Caco-2 (cell line): ENCODE data around the gene CHID1. TPM values are rescaled to one million over a fixed set of nuclear protein-coding genes. Genes with fewer than 3 reads are reported as not detected.

Experiments
- BruUV-seq: library from RNA; stranded (reverse); fragments of 400-500 nt; replicated peaks from 2 replicates; lab custom pipeline; 2021; lab: Mats Ljungman, UMichigan
- CTCF ChIA-PET: fragments of 300-600 bp; sonication (Branson Sonifier 250); formaldehyde crosslinking; loops from one replicate; lab custom pipeline; 2022; ENCODE audit warnings: antibody characterized with exemption; lab: Charles Lee
- POLR2A ChIA-PET: fragments of 300-600 bp; sonication (Branson Sonifier 250); formaldehyde crosslinking; loops from one replicate; lab custom pipeline; 2022; ENCODE audit warnings: antibody characterized with exemption; lab: Charles Lee
- DNase-seq, 2 experiments: peaks; one replicate each; pipeline versions ENCODE4 v3.0.0 to v3.0.0-alpha.2; 2020 to 2022
- H3K27me3 ChIP-seq: replicated peaks from 2 replicates; pipeline ENCODE4 v1.6.0; 2011; ENCODE audit warnings: low read length; ENCODE audit not compliant: control insufficient read depth, insufficient read depth
- H3K36me3 ChIP-seq: 2 replicates; pipeline ENCODE4 v1.5.1; 2011; ENCODE audit warnings: low read length; ENCODE audit not compliant: control insufficient read depth, insufficient read depth
- H3K4me1 ChIP-seq: fragments of 250-450 bp; sonication (Bioruptor Pico); 2 replicates; pipeline ENCODE4 v1.5.1; 2020; ENCODE audit warnings: mild to moderate bottlenecking
- H3K4me3 ChIP-seq: 2 replicates; pipeline ENCODE4 v1.5.1; 2011; ENCODE audit warnings: low read depth, mild to moderate bottlenecking, control low read depth, low read length
- H3K9me3 ChIP-seq: fragments of 250-450 bp; sonication (Bioruptor Pico); 2 replicates; pipeline ENCODE4 v1.5.1; 2020; ENCODE audit warnings: mild to moderate bottlenecking, moderate library complexity
- H3K27ac Mint-ChIP-seq: one replicate; pipeline ENCODE4 v1.8.0; 2022; ENCODE audit warnings: mixed read lengths; ENCODE audit not compliant: unreplicated experiment
- H3K27me3 Mint-ChIP-seq: one replicate; pipeline ENCODE4 v1.8.0; 2022; ENCODE audit warnings: mixed read lengths; ENCODE audit not compliant: insufficient read depth, unreplicated experiment
- H3K36me3 Mint-ChIP-seq: one replicate; pipeline ENCODE4 v1.8.0; 2022; ENCODE audit warnings: mild to moderate bottlenecking, mixed read lengths; ENCODE audit not compliant: insufficient read depth, unreplicated experiment
- H3K4me1 Mint-ChIP-seq: one replicate; pipeline ENCODE4 v1.8.0; 2022; ENCODE audit warnings: low read depth, mixed read lengths; ENCODE audit not compliant: unreplicated experiment
- H3K4me3 Mint-ChIP-seq: one replicate; pipeline ENCODE4 v1.8.0; 2022; ENCODE audit warnings: mild to moderate bottlenecking, moderate library complexity, mixed read lengths; ENCODE audit not compliant: unreplicated experiment
- H3K9me3 Mint-ChIP-seq: one replicate; pipeline ENCODE4 v1.8.0; 2022; ENCODE audit warnings: mixed read lengths; ENCODE audit not compliant: unreplicated experiment
- intact Hi-C: fragments of 100-400 bp; cut with micrococcal nuclease; formaldehyde crosslinking; loops from one replicate; pipeline ENCODE4 v1.10.0; 2022; ENCODE audit not compliant: unreplicated experiment
- total RNA-seq: library from RNA; stranded (reverse); gene quantifications from 2 replicates; pipeline ENCODE4 v1.2.3, GENCODE V29; 2022
- TF ChIP-seq, protein P1 (sequence below), 2 experiments: fragments of 200-600 bp in 1 of 2; IDR thresholded peaks; 1 replicate in 1 of 2; 2 replicates in 1 of 2; pipeline versions ENCODE4 v1.5.1 to v1.8.0; 2011 to 2022; ENCODE audit warnings: antibody characterized with exemption in 1 of 2, control low read depth in 1 of 2, inconsistent platforms in 1 of 2, low read depth in 1 of 2, low read length in 1 of 2, mild to moderate bottlenecking in 1 of 2, moderate library complexity in 1 of 2; ENCODE audit not compliant: insufficient read depth in 1 of 2, severe bottlenecking in 1 of 2, unreplicated experiment in 1 of 2

The CHID1 gene
- total RNA-seq, 1 experiment from 2014 or later: 180 TPM

DNA sequence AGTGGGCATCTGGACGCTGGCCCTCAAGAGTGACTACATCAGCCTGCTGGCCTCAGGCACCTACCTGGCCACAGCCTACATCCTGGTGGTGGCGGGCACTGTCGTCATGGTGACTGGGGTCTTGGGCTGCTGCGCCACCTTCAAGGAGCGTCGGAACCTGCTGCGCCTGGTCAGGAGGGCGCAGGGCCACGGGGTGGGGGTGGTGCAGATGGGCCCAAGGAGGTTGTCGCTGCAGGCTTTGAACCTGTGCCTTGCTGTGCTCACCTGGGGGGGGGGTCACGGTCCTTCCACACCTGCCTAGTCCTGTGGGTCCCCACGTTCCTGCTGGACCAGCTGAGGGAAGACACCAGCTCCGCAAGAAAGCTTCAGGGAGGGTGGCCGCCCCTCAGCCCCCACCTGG is 74.3 kb downstream of the CHID1 start:
- POLR2A ChIA-PET: interaction anchor here (1.0 kb wide), 1 partner anchor 17 kb away, joined by 3 read pairs; no protein-coding TSS in a partner anchor
- H3K9me3 Mint-ChIP-seq: no peaks in the 10 kb centered on the region

GRCh38 chr11:834371-835316 is 76.0 kb downstream of the CHID1 start:
- TSS peak; percentile 43 for BruUV-seq
- no peaks in the 10 kb centered on the region for H3K9me3 ChIP-seq
- Mint-ChIP-seq H3K27me3 (no peaks in the 10 kb centered on the region), H3K27ac (peak overlapping the region; percentile 71), H3K36me3 (peaks cover 66% of the 10 kb centered on the region), H3K4me1 (peaks cover 13% of the 10 kb centered on the region), H3K4me3 (peak overlapping the region; percentile 79), H3K9me3 (no peaks in the 10 kb centered on the region)
- intact Hi-C loops: no loop called here
- TF ChIP-seq, protein P1, sequence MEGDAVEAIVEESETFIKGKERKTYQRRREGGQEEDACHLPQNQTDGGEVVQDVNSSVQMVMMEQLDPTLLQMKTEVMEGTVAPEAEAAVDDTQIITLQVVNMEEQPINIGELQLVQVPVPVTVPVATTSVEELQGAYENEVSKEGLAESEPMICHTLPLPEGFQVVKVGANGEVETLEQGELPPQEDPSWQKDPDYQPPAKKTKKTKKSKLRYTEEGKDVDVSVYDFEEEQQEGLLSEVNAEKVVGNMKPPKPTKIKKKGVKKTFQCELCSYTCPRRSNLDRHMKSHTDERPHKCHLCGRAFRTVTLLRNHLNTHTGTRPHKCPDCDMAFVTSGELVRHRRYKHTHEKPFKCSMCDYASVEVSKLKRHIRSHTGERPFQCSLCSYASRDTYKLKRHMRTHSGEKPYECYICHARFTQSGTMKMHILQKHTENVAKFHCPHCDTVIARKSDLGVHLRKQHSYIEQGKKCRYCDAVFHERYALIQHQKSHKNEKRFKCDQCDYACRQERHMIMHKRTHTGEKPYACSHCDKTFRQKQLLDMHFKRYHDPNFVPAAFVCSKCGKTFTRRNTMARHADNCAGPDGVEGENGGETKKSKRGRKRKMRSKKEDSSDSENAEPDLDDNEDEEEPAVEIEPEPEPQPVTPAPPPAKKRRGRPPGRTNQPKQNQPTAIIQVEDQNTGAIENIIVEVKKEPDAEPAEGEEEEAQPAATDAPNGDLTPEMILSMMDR (IDR thresholded peaks at IDR 0.05; ENCODE audit: insufficient read depth in 1 of 2, low read depth in 1 of 2, low read length in 1 of 2, severe bottlenecking in 1 of 2, unreplicated experiment in 1 of 2): no peak
- H3K36me3 ChIP-seq: peaks cover 5% of the 10 kb centered on the region
- CTCF ChIA-PET: interaction anchor here (1.3 kb wide), 1 partner anchor 9 kb away, joined by 4 read pairs; no protein-coding TSS in a partner anchor
- peaks cover 28% of the 10 kb centered on the region for H3K4me1 ChIP-seq
- DNase-seq: no peak
- no peak overlapping the region for H3K4me3 ChIP-seq
- POLR2A ChIA-PET: interaction anchor here (1.0 to 1.5 kb wide), 3 partner anchors 9 to 25 kb away, joined by 4 to 6 read pairs (median 5); partner anchors contain the start of genes PNPLA2 and RPLP2
- H3K27me3 ChIP-seq: no peaks in the 10 kb centered on the region

More for the DNA sequence above, 74.3 kb downstream of the CHID1 start:
- Histone ChIP-seq H3K36me3 (peaks cover 8% of the 10 kb centered on the region), H3K4me1 (peaks cover 29% of the 10 kb centered on the region), H3K27me3 (no peaks in the 10 kb centered on the region), H3K9me3 (no peaks in the 10 kb centered on the region), H3K4me3 (no peak overlapping the region)
- DNase-seq: no peak
- no TSS peak for BruUV-seq
- peaks cover 24% of the 10 kb centered on the region for H3K4me1 Mint-ChIP-seq
- TF ChIP-seq, protein P1 (IDR thresholded peaks at IDR 0.05; ENCODE audit: insufficient read depth in 1 of 2, low read depth in 1 of 2, low read length in 1 of 2, severe bottlenecking in 1 of 2, unreplicated experiment in 1 of 2): no peak
- H3K27ac Mint-ChIP-seq: no peak overlapping the region
- CTCF ChIA-PET: no interaction called here
- peaks cover 74% of the 10 kb centered on the region for H3K36me3 Mint-ChIP-seq
- intact Hi-C loops: no loop called here
- H3K27me3 Mint-ChIP-seq: no peaks in the 10 kb centered on the region
- no peak overlapping the region for H3K4me3 Mint-ChIP-seq

DNA sequence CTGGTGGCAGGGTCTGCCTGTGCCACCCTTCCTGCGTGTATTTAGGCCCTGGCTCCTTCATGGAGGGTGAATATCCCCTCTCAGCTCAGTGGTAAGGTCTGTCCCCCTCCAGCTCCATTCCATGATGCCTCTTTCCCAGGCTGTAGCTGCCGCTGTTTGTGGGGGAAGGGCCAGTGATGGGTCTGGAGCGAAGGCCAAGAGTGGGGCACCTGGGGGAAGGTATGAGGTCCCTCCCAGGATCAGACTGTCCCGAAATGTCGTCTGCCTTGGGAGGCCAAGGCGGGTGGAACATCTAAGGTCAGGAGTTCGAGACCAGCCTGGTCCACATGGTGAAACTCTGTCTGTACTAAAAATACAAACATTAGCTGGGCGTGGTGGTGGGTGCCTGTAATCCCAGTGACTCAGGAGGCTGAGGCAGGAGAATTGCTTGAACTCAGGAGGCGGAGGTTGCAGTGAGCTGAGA is 76.7 kb downstream of the CHID1 start:
- H3K27me3 Mint-ChIP-seq: no peaks in the 10 kb centered on the region
- H3K9me3 Mint-ChIP-seq: no peaks in the 10 kb centered on the region
- H3K4me3 Mint-ChIP-seq: peak overlapping the region; percentile 79
- H3K36me3 Mint-ChIP-seq: peaks cover 63% of the 10 kb centered on the region
- CTCF ChIA-PET: interaction anchor here (1.3 kb wide), 1 partner anchor 10 kb away, joined by 4 read pairs; no protein-coding TSS in a partner anchor
- Histone ChIP-seq H3K4me1 (peaks cover 30% of the 10 kb centered on the region), H3K4me3 (peak overlapping the region; percentile 81), H3K36me3 (peaks cover 5% of the 10 kb centered on the region), H3K27me3 (no peaks in the 10 kb centered on the region), H3K9me3 (no peaks in the 10 kb centered on the region)
- TF ChIP-seq, protein P1 (IDR thresholded peaks at IDR 0.05; ENCODE audit: insufficient read depth in 1 of 2, low read depth in 1 of 2, low read length in 1 of 2, severe bottlenecking in 1 of 2, unreplicated experiment in 1 of 2): no peak
- BruUV-seq: no TSS peak
- DNase-seq: no peak
- POLR2A ChIA-PET: interaction anchor here (1.0 to 1.5 kb wide), 3 partner anchors 9 to 25 kb away, joined by 4 to 6 read pairs (median 5); partner anchors contain the start of genes PNPLA2 and RPLP2
- intact Hi-C loops: loop anchor here (1.0 kb wide), 1 partner anchor 9 kb away; no protein-coding TSS in a partner anchor
- H3K4me1 Mint-ChIP-seq: peaks cover 10% of the 10 kb centered on the region
- peak overlapping the region; percentile 71 for H3K27ac Mint-ChIP-seq
